Endothelial cell of hepatic sinusoid (primary cell): ENCODE data around the gene CORO6.

Source experiments
- in situ Hi-C: cut with HindIII; loops from 2 replicates; pipeline ENCODE4 v1.10.0; 2017; ENCODE audit warnings: low sequenced_read_pairs

Gene CORO6

DNA sequence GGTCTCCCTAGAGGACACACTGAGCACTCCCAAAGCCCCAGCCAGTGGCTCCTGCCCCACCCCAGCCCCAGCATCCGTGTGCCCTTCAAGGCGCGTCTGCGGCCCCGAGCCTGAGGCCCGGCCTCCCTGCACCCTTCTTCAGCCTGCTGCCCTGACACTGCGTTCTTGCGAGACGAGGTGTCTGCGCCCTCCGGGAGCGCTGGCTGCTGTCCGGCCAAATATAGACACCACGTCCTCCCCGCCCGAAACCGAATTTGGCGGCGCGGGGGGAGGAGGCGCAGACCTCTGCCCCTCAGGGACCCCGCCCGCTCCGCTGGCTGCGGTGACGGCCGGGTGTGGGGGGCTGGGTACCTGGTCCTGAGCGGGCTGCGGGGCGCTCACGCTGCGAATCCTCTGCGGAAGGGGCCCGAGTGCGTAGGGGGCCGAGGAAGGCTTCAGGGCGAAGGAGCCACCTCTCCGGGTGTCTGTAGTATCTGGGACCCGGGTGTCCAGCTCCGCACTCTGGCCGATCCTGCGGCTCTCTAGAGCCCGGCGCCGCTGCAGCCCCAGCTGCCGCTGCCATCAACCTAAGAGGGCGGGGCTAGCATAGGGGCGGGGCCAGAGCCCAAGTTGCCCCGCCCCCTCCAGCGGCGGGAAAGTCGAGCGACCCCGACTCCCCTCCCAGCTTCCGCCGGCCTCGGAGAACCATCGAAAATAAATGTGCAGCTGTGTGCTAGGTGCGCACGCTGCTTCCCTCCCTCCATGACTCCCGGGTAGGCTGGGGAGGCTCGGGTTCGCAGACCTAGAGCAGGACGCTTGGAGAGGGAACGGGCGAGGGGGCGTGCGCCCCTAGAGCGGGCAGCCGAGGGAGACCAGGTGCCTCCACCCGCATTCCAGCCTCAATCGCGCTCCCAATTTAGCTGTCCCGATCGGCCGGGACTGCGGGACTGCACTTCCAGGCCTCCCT, at the start of gene CORO6:
TSS of gene CORO6 (minus strand) at position 576 of the 946 bp plus-strand sequence. CDS start 1,491 bp downstream, outside the sequence.
- in situ Hi-C loops: no loop called here

DNA sequence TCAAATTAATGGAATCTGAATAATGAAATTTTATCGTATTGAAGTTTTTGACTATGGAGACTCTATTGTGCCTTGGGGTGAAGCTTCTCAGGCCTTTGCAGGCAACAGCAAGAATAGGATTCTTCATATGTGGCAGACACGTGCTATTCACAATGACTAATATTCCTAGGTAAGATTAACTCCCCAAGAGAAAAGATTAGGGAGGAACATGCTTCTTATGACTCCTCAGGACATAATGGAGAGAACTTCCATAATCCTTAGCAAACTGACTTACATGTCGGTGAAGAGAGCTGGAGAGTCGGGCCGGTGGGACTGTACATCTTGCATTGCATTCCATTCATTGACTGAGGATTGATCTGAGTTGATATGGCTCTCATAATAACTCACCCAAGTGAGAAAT, 48.9 kb upstream of the CORO6 start:
- in situ Hi-C loops: loop anchor here (5.0 to 25.0 kb wide), 2 partner anchors 34 to 91 kb away; no protein-coding TSS in a partner anchor

DNA sequence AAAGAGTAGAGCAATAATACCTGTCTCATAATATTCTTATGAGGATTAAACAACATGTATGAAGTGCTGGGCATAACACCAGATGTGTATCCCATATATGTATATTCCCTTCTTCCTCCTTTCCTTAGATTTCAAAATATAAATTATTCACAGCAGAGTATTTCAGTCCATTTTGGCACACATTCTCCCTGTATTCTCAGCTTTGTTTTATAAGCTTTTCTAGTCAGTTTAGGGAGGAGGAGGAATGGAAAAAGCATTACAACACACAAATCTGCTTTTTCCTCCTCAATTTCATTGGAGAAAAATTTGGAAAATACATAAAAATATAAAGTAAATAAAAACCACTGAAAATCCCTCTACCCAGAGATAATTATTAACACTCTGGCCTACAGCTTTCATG, 46.6 kb upstream of the CORO6 start:
- in situ Hi-C loops: loop anchor here (25.0 kb wide), 1 partner anchor 93 kb away; no protein-coding TSS in a partner anchor

DNA sequence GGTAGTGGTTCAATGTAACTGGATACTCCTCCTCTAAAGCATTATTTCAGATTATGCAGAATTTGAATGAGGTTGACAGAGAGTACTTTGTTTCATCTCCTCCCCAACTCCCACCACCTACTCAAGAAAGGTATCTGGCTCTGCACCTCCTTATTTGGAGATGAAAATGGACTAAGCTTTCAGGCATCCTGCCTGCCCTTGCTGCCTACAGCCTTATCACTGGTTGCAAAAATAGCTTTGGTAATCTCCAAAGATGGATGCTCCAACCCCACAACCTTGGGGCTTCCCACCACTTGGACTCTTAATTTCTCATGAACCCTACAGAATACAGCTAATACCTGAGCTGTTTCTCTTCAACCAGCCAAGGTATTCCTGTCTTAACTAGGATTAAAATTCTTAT, 45.3 kb upstream of the CORO6 start:
- in situ Hi-C loops: loop anchor here (25.0 kb wide), 1 partner anchor 94 kb away; no protein-coding TSS in a partner anchor

DNA sequence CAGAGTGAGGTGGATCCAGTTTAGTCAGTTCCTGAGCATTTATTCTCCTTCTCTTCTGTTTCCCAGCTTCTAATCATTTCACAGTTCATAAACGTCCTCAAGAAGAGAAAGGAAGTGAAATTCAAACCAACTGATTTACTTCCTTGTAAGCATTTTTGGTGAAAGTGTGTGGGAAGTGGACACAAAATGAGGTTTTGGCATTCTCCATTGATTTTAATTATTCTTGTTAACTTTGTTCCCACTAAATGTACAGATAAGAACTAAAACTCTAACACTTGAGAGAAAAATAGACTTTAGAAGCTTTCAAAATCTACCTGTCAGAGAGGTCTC, 42.7 kb upstream of the CORO6 start:
- in situ Hi-C loops: loop anchor here (25.0 kb wide), 1 partner anchor 97 kb away; no protein-coding TSS in a partner anchor

DNA sequence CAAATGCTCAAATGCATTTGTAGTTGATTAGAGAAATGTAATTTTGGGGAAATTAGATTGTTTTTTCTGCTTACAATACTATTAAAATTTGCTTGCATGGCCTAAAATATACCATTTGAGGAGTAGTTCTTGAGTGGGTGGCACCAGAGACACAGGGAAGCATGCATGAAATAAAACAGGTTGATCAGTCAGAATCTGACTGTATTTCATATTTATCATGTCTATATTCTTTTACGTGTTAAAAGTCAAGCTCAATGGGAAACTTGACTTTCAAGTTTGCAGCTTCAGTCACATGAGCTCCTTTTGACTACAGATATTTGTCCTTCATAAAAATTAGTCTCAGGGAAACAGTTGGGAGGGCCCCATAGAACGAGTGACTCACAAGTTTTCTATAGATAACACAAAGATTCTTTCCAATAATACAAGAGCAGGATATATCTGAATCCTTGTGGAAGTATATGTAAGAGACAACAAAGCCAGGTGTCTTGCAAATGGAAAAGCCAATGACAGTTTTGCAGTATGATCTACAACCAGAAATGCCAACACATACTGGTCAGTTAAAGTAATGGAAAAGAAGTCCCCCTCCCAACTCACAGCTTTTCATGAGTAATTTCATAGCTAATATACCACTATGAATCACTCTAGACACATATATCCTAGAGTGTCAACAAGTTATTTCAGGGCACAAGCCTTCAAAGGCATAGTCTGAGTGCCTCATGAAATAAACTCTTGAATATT, 42.2 kb upstream of the CORO6 start:
- in situ Hi-C loops: loop anchor here (25.0 kb wide), 1 partner anchor 97 kb away; no protein-coding TSS in a partner anchor

DNA sequence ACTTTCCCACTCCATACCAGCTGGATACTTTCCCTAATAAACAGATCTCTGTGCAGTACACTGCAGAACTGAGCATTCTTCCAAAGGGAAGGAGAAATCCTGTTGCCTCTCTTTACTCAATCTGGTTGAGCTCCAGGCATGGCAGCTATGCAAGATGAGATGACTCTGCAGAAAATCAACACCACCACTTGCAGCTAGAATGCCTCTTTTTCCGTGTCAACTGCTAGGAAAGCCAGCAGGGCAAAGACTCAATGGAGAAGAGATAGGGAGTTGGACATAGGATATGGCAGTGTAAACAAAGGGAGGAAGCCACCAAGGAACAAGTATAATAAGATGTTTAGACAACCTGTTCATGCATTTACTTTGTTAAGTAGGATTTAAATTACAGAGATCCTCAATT, 40.4 kb upstream of the CORO6 start:
- in situ Hi-C loops: loop anchor here (25.0 kb wide), 1 partner anchor 99 kb away; no protein-coding TSS in a partner anchor

DNA sequence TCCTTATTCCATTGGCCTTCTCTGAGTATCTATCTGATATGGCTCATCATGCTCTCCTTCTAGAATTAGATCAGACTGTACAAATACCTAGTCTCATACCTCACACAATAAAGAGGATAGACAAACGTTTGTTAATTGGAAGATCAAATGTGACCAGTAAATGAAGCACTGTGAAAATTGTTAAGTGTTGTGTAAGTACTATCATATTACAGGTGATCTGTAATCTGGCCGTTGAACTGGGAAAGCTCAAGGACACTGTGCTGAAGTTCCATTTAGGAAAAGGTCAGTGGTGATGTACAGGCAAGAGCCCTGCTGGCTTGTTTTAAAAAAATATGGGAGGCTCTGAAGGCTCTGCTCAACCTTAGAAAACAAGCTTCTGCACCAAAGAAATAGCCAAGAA, 38.5 kb upstream of the CORO6 start:
- in situ Hi-C loops: loop anchor here (25.0 kb wide), 1 partner anchor 101 kb away; no protein-coding TSS in a partner anchor

DNA sequence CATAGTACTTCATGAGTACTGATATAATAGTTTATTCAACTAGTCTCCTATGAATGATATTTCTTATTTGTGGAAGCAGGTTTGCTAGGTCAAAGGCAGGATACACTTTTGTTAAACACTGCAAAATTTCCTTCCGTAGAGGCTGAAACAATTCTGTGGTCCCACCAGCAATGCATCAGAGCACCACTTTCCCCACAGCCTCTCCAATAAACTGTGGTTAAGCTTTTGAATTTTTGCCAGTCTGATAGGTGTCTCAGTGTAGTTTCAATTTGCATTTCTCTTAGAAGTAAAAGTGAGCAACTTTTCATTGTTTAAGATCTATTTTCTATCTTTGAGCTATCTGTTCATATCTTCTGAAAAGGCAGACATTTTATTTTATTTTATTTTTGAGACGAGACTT, 36.4 kb upstream of the CORO6 start:
- in situ Hi-C loops: loop anchor here (25.0 kb wide), 1 partner anchor 103 kb away; no protein-coding TSS in a partner anchor

DNA sequence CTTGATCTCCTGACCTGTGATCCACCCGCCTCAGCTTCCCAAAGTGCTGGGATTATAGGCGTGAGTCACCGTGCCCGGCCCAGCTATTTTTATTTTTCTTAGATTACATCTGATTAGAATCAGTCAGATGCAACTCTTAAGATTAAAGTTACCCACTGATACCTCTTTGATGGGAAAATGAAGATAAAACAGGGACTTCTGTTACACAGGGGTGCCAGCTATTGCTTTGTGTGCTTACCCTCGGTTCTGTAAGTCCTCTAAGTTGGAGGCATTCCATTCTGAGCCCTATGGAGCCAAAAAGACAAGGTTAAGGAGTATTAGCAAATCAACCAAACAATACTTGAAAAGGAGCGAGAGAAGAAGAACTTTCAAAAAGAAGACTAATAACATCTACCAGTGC, 32.6 kb upstream of the CORO6 start:
- in situ Hi-C loops: loop anchor here (25.0 kb wide), 1 partner anchor 107 kb away; no protein-coding TSS in a partner anchor

DNA sequence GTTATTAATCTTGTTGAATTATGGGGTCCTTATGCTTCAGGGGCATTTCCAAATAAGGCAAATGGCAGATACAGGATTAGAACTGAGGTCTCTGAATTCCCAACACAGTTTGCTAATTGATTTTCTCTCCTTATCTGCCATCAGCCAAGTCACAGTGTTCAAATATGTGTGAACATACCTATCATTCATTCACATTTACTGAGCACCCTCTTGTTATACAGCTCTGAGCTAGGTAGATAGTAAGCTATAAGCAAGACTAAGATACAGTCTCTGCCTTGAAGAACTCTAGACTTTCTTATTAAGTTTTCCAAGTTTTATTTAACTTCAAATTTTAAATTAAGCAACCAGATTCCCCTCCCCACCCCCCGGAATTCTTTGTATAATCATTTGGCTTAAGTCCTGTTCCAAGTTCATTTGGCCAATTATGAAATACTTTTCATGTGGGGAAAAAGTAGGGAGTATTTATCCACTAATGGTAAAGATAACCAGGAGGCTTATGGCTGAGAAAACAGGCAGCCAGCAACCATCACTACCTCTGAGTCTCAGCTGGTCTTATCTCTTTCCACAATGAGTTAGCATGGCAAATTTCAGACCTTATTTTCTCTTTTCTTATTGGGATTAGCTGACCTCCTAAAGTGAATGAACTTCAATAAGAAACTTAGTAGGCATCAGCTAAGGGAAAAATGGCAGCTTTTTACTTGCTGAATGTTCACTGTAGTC, 31.4 kb upstream of the CORO6 start:
- in situ Hi-C loops: loop anchor here (25.0 kb wide), 1 partner anchor 108 kb away; no protein-coding TSS in a partner anchor

DNA sequence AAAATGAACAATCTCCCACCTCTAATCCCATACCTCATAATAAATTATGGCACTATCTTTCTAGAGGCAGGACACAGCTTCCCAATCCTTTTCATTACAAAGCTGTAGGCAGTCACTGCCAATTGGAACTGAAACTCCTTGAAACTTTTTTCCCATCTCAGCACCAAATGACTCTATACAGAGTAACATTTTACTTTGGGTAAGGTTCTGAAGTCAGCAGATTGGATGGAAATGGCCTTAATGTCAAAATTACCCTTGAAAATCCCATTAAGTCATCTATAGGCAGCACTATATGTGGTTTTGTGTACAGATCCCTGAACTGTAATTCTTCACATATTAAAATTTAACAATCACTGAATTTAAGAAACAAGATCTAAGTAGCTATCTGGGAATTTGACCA, 30.3 kb upstream of the CORO6 start:
- in situ Hi-C loops: loop anchor here (25.0 kb wide), 1 partner anchor 109 kb away; no protein-coding TSS in a partner anchor

DNA sequence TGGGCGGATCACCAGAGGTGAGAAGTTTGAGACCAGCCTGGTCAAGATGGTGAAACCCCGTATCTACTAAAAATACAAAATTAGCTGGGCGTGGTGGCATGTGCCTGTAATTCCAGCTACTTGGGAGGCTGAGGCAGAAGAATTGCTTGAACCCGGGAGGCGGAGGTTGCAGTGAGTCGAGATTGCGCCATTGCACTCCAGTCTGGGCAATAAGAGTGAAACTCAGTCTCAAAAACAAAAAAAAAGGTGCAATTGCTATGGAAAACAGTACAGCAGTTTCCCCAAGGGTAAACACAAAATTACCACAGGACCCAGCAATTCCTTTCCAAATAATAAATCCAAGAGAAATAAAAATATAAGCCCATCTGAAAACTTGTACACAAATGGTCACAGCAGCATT, 29.2 kb upstream of the CORO6 start:
- in situ Hi-C loops: loop anchor here (25.0 kb wide), 1 partner anchor 110 kb away; no protein-coding TSS in a partner anchor

DNA sequence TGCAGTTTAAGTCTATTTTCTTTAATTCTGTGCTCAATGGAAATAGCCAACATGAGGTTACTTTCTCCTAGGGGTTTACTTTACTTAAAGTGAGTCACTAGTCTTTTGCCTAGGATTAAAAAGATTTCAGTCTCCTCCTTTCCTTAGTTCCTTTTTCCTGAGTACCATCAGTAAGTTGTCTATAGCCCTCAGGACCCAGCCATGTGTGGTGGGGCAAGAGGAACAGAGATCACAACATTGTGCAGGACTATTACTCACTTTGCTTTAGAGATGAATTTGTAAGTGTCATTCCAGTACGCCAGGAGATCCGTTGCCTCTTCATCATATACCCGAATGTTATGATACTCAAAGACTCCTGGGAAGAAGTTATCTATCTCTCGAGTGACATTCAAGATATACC, 27.7 kb upstream of the CORO6 start:
- in situ Hi-C loops: loop anchor here (25.0 kb wide), 1 partner anchor 112 kb away; no protein-coding TSS in a partner anchor

DNA sequence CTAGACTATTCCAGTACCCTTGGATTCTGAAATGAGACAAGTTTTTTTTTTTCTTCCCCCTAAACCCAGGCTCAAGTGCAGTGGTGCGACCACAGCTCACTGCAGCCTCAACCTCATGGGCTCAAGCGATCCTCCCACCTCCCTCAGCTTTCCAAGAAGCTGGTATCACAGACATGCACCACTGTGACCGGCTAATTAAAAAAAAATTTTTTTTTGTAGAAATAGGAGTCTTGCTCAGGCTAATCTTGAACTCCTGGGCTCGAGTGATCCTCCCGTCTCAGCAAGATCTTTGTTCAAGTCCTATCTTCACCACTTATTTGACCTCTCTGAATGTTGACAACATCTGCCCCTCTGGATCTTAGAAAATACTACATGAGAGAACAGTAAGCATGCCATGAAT, 26.6 kb upstream of the CORO6 start:
- in situ Hi-C loops: no loop called here

DNA sequence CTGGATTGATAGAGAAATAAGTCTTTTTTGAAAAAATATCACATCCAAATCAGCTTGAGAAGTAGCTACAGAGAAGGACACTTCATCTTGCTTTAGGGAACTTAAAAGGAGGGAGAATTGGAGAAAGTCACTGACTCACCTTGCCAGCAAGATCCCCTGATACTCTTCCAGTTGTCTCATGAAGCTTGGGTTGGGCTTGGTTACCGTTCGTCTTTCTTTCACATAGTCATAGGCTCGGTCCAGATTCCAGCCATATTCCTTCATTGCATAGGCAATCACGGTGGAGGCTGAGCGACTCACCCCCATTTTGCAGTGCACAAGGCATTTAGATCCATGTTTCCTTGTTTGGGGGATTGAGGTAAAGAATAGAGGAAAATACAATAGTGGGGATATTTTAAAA, 25.3 kb upstream of the CORO6 start:
- in situ Hi-C loops: no loop called here

DNA sequence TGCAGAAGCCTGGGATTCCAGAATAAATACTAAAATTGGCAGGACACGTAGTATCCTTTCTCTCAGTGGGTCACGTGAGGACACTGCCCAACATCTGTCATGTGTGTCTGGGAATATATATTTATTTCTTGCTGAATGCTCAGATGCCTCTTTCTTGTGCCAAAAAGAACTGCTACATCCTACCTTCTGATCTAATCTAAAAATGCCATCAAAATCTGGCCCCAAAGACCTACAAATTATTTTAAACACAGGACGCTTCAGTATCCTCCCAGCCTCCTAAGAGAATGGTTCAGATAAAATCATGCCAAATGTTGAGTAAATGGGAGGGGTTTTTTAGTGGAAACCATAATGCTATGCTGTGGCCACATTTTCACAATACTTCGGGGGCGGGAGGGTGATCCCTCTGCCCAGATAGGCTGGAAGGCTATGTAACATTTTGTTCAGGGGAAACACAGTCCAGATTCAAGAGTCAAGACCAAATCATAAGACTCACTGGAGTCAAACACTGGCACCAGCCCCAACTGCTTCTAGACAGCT, 22.9 kb upstream of the CORO6 start:
- in situ Hi-C loops: no loop called here

DNA sequence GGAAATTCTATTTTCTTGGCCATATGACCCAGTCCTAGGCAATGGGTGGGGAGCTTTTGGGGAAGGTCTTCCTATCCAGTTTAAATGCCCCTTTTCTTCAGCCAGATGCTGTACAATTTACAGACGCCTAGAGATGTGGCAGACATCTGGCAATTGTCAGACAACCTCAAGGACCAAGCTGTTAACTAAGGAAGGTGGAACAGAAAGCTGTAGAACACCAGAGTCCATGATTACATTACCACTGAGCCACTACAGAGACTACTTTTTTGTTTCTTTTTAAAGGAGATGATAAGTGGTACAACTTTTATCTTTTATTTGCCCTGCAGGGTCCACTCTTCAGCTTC, 21.1 kb upstream of the CORO6 start:
- in situ Hi-C loops: no loop called here

DNA sequence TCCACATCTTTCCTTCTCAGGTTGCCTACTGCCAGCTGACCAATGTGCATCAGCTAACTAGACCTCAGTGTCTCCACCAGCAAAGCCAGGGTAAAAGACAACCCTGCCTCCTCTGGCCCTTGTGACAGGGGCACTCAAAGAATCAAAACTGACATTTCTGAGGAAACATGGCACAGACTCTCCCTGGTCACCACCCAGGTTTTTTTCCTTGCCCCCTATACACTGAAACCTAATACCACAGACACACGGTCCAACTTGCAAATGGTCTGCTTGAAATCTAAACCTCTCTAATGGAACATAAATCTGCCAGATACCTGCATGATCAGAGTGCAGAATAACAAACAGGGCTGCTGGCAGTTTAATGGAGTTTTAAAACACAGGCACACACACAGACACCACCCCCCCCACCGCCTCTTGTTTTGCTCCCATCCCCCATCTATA, 19.5 kb upstream of the CORO6 start:
- in situ Hi-C loops: no loop called here

DNA sequence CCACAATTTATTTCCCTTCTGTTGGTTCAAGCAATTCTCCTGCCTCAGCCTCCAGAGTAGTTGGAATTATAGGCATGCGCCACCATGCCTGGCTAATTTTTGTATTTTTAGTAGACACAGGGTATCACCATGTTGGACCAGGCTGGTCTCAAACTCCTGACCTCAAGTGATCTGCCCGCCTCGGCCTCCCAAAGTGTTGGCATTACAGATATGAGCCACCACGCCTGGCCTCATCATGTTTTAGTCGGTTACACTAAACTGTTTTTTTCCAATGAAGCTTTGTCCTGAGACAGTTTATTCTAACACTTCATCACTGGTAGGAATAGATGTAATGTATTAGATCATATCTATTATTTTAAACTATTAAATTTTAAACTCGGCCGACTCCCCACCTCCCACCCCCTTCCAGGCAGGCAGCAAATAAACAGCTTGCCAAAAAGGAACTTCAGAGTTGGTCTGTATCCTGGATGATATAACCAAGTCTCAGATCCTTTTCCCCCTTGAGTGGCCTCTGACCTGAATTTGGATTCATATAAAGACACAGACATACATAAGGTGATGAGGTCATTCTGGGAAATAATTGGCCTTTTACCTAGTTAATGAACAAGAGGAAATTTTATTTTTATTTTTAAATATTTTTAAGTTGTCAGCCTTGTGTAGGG, 18.4 kb upstream of the CORO6 start:
- in situ Hi-C loops: no loop called here
